Transverse colon (tissue), 4 donors: Measurements from ENCODE around the gene CDH13. TPM values are rescaled to one million over a fixed set of nuclear protein-coding genes. Genes with fewer than 3 reads are reported as not detected.

Source experiments
- DNase-seq: peaks from one replicate; pipeline ENCODE4 v3.0.0-alpha.2; 2019
- H3K27ac ChIP-seq, 4 donors: fragments of 200-600 bp; sonication (generic); 2 replicates each; pipeline ENCODE4 v1.5.1; 2016 to 2018; ENCODE audit warnings: inconsistent platforms in 4 of 4
- H3K27me3 ChIP-seq: fragments of 200-600 bp; sonication (generic); 2 replicates; pipeline ENCODE4 v1.5.1; 2017; ENCODE audit warnings: inconsistent platforms
- H3K36me3 ChIP-seq, 4 donors: fragments of 200-600 bp; sonication (generic); 2 replicates each; pipeline ENCODE4 v1.5.1; 2017 to 2019; ENCODE audit warnings: inconsistent platforms in 4 of 4
- H3K4me1 ChIP-seq, 4 donors: fragments of 200-600 bp; sonication (generic); 2 replicates each; pipeline ENCODE4 v1.5.1; 2017 to 2020; ENCODE audit warnings: inconsistent platforms in 4 of 4
- H3K4me3 ChIP-seq, 4 donors: fragments of 200-600 bp; sonication (generic); 1 replicate in 1 of 4; 2 replicates in 3 of 4; pipeline versions ENCODE4 v1.5.1 to v1.6.1; 2017 to 2019; ENCODE audit warnings: inconsistent platforms in 4 of 4
- H3K9me3 ChIP-seq, 2 donors: fragments of 200-600 bp; sonication (generic); 2 replicates each; pipeline ENCODE4 v1.5.1; 2017 to 2019; ENCODE audit warnings: inconsistent platforms in 2 of 2
- CTCF ChIP-seq, 5 experiments: fragments of 200-600 bp in 3 of 5; fragments of 450-650 bp in 2 of 5; sonication (generic) in 3 of 5; IDR thresholded peaks; 1 replicate in 2 of 5; 2 replicates in 3 of 5; pipeline ENCODE4 v1.5.1; 2016 to 2017; ENCODE audit warnings: antibody characterized with exemption in 5 of 5, inconsistent platforms in 3 of 5, mild to moderate bottlenecking in 2 of 5, moderate library complexity in 1 of 5
- EP300 ChIP-seq: sonication (generic); formaldehyde crosslinking; IDR thresholded peaks from one replicate; pipeline ENCODE4 v1.6.1; 2017; ENCODE audit warnings: antibody characterized with exemption, low read depth
- POLR2A ChIP-seq: fragments of 450-650 bp; IDR thresholded peaks from one replicate; pipeline ENCODE4 v1.6.1; 2016; ENCODE audit warnings: antibody characterized with exemption, mild to moderate bottlenecking, moderate library complexity
- POLR2AphosphoS5 ChIP-seq, 3 donors: sonication (generic); formaldehyde crosslinking; IDR thresholded peaks; one replicate each; pipeline ENCODE4 v1.6.1; 2016; ENCODE audit warnings: antibody characterized with exemption in 3 of 3
- WGBS, 2 donors: methylation state at CpG; one replicate each; pipeline ENCODE4 v1.1.5; 2018; ENCODE audit warnings: low coverage in 1 of 2; 5-methylcytosine and 5-hydroxymethylcytosine counted together
- in situ Hi-C, 4 donors: fragments of 200-750 bp; cut with MboI; loops; one replicate each; pipeline versions ENCODE4 v1.15.0 to v1.15.1; 2017; ENCODE audit warnings: low sequenced_read_pairs in 3 of 4, low pct_ligation_motif_present in 1 of 4, low pct_unique_long_range_greater_than_20kb in 1 of 4
- intact Hi-C: fragments of 100-400 bp; cut with DNase I; formaldehyde crosslinking; loops from one replicate; pipeline ENCODE4 v1.15.1; 2023; ENCODE audit warnings: low total_unique reads
- small RNA-seq, 4 donors: library from RNA; depleted of rRNA; stranded (forward); fragments of <200 nt; gene quantifications; one replicate each; pipeline ENCODE3, GENCODE V24; 2016
- total RNA-seq, 4 donors: library from RNA; depleted of rRNA; stranded (reverse); fragments of >200 nt; gene quantifications; one replicate each; pipeline ENCODE4 v1.1.0, GENCODE V29; 2016

Gene CDH13
- total RNA-seq, 4 donors from 2014 or later = 3.8 to 28.1 (median 5.8) TPM

- no peak overlapping the region for H3K4me3 ChIP-seq
- in situ Hi-C loops = no loop called here
Observed at GRCh38 chr16:83847371-83848225, 1220.8 kb downstream of the CDH13 start.

GRCh38 chr16:83849421-83849820 lies 1222.7 kb downstream of the CDH13 start:
- TF ChIP-seq POLR2AphosphoS5 (IDR thresholded peaks at IDR 0.05) (no peak), EP300 (no peak), CTCF (IDR thresholded peaks at IDR 0.05) (no peak)
- H3K4me1 ChIP-seq = no peaks in the 10 kb centered on the region
- DNase-seq = no peak
- H3K27ac ChIP-seq = no peak overlapping the region
- in situ Hi-C loops (no loop called here), intact Hi-C loops (no loop called here)
- H3K4me3 ChIP-seq = no peak overlapping the region
- 50 to 76% methylated on average over 1 to 6 of the region's 6 CpGs for WGBS, 2 donors
- no peaks in the 10 kb centered on the region for H3K9me3 ChIP-seq
- no peaks in the 10 kb centered on the region for H3K36me3 ChIP-seq
- H3K27me3 ChIP-seq = no peaks in the 10 kb centered on the region

More at GRCh38 chr16:83847371-83848225, 1220.8 kb downstream of the CDH13 start:
- no peaks in the 10 kb centered on the region for H3K27me3 ChIP-seq
- intact Hi-C loops = no loop called here
- no peaks in the 10 kb centered on the region for H3K4me1 ChIP-seq
- no peak for DNase-seq
- H3K27ac ChIP-seq = no peak overlapping the region
- no peaks in the 10 kb centered on the region for H3K9me3 ChIP-seq
- TF ChIP-seq POLR2A (no peak), EP300 (no peak), CTCF (IDR thresholded peaks at IDR 0.05) (no peak), POLR2AphosphoS5 (IDR thresholded peaks at IDR 0.05) (no peak)
- 69 to 82% methylated on average over 12 to 14 of the region's 14 CpGs for WGBS, 2 donors
- H3K36me3 ChIP-seq = no peaks in the 10 kb centered on the region

Small RNA genes within 50 kb of the gene (small RNA-seq; reads per million reads assigned to genes)
- gene AC099506.2 (0 to 0.53 (median 0) reads per million in 4 donors), gene MIR3182 (0 to 0.12 (median 0) reads per million in 4 donors), gene MIR8058 (0 reads per million in 4 donors)
